PC-3 (cell line): ENCODE results near the gene HNRNPUL2. TPM values are rescaled to one million over a fixed set of nuclear protein-coding genes. Genes with fewer than 3 reads are reported as not detected.
A peak's percentile ranks its signal among the peaks of the same experiment; 100 is the strongest.
"Not testable (repeated sequence)": the region's sequence is repeated elsewhere in the genome, so short reads cannot be mapped to it uniquely, and the experiment has no call there.

ENCODE experiments used
- ATAC-seq: fragments of 200-7000 bp; cut with Tn5 transposase; 2 replicates; pipeline ENCODE4 v1.9.1; 2020; ENCODE audit warnings: mild to moderate bottlenecking, moderate library complexity
- BruUV-seq: library from RNA; stranded (reverse); fragments of 400-500 nt; replicated peaks from 2 replicates; lab custom pipeline; 2021; lab: Mats Ljungman, UMichigan
- CTCF ChIA-PET: fragments of 300-600 bp; sonication (Branson Sonifier 250); formaldehyde crosslinking; loops from one replicate; lab custom pipeline; 2022; ENCODE audit warnings: antibody characterized with exemption; lab: Charles Lee
- POLR2A ChIA-PET: fragments of 300-600 bp; sonication (Branson Sonifier 250); formaldehyde crosslinking; loops from one replicate; lab custom pipeline; 2022; ENCODE audit warnings: antibody characterized with exemption; ENCODE audit not compliant: unreplicated experiment; lab: Charles Lee
- DNase-seq: peaks from one replicate; pipeline ENCODE4 v3.0.0-alpha.2; 2015
- H2AFZ ChIP-seq: fragments of 300-600 bp; sonication (generic); 2 replicates; pipeline ENCODE4 v1.6.0; 2016; ENCODE audit warnings: antibody characterized with exemption, low read length
- H3F3A ChIP-seq: fragments of 300-600 bp; sonication (generic); one replicate; pipeline ENCODE4 v1.6.0; 2017; ENCODE audit warnings: antibody characterized with exemption, low read length, control low read depth, mild to moderate bottlenecking; ENCODE audit not compliant: unreplicated experiment
- H3K27ac ChIP-seq: fragments of 300-600 bp; sonication (generic); 2 replicates; pipeline ENCODE4 v1.5.1; 2016; ENCODE audit warnings: mild to moderate bottlenecking, low read length
- H3K27me3 ChIP-seq: fragments of 300-600 bp; sonication (generic); 2 replicates; pipeline ENCODE4 v1.6.1; 2016; ENCODE audit warnings: low read length, mixed read lengths
- H3K36me3 ChIP-seq: fragments of 300-600 bp; sonication (generic); 2 replicates; pipeline ENCODE4 v1.6.1; 2016; ENCODE audit warnings: low read depth, mixed run types, low read length, mixed read lengths
- H3K4me1 ChIP-seq: fragments of 300-600 bp; sonication (generic); 2 replicates; pipeline ENCODE4 v1.5.1; 2016; ENCODE audit warnings: low read length; ENCODE audit not compliant: insufficient read depth
- H3K4me2 ChIP-seq: fragments of 300-600 bp; sonication (generic); 2 replicates; pipeline ENCODE4 v1.6.0; 2016; ENCODE audit warnings: low read length
- H3K4me3 ChIP-seq: fragments of 300-600 bp; sonication (generic); 2 replicates; pipeline ENCODE4 v1.5.1; 2016; ENCODE audit warnings: mild to moderate bottlenecking, low read length, mixed read lengths
- H3K79me2 ChIP-seq: fragments of 300-600 bp; sonication (generic); 2 replicates; pipeline ENCODE4 v1.6.1; 2017; ENCODE audit warnings: low read length, mixed read lengths
- H3K9ac ChIP-seq: fragments of 300-600 bp; sonication (generic); 2 replicates; pipeline ENCODE4 v1.6.0; 2016; ENCODE audit warnings: mild to moderate bottlenecking, low read length
- H3K9me2 ChIP-seq: fragments of 300-600 bp; sonication (generic); replicated peaks from 2 replicates; pipeline ENCODE4 v1.6.1; 2016; ENCODE audit warnings: mixed run types, low read length, mixed read lengths
- H3K9me3 ChIP-seq: fragments of 300-600 bp; sonication (generic); 2 replicates; pipeline ENCODE4 v1.6.1; 2016; ENCODE audit warnings: low read length, mixed read lengths
- H4K20me1 ChIP-seq: fragments of 300-600 bp; sonication (generic); 2 replicates; pipeline ENCODE4 v1.6.1; 2016; ENCODE audit warnings: low read length, mixed read lengths
- CTCF ChIP-seq: fragments of 300-600 bp; sonication (generic); conservative IDR thresholded peaks from 2 replicates; pipeline ENCODE4 v1.5.1; 2017; ENCODE audit warnings: antibody characterized with exemption, low read depth, mild to moderate bottlenecking, low read length
- EZH2 ChIP-seq: fragments of 300-600 bp; sonication (generic); IDR thresholded peaks from one replicate; pipeline ENCODE4 v1.6.1; 2017; ENCODE audit warnings: antibody characterized with exemption, mild to moderate bottlenecking, low read length; ENCODE audit not compliant: unreplicated experiment
- EZH2phosphoT487 ChIP-seq: fragments of 300-600 bp; sonication (generic); IDR thresholded peaks from 2 replicates; pipeline ENCODE4 v1.6.1; 2018; ENCODE audit warnings: mild to moderate bottlenecking, antibody characterized with exemption, low read length, borderline replicate concordance
- intact Hi-C: fragments of 100-400 bp; cut with micrococcal nuclease; formaldehyde crosslinking; loops from 2 replicates; pipeline ENCODE4 v1.9.0; 2023
- total RNA-seq: library from RNA; depleted of rRNA; stranded (reverse); fragments of >200 nt; gene quantifications from 2 replicates; pipeline ENCODE4 v1.2.3, GENCODE V29; 2014

HNRNPUL2 gene
- total RNA-seq, 1 experiment from 2014 or later, result 15.5 TPM

GRCh38 chr11:62752177-62752785, 25.0 kb upstream of the HNRNPUL2 start:
- Histone ChIP-seq H3K4me3 (no peak overlapping the region), H3K9me3 (no peaks in the 10 kb centered on the region), H3K9me2 (no peaks in the 10 kb centered on the region), H3K36me3 (peaks cover 6% of the 10 kb centered on the region; the same call in 1 of the 2 replicates), H3K27me3 (no peaks in the 10 kb centered on the region), H3F3A (no peaks in the 10 kb centered on the region), H3K4me2 (no peak overlapping the region), H3K9ac (no peak overlapping the region), H3K79me2 (peaks cover 10% of the 10 kb centered on the region; the same call in 1 of the 2 replicates), H3K4me1 (peaks cover 16% of the 10 kb centered on the region), H4K20me1 (no peaks in the 10 kb centered on the region), H3K27ac (no peak overlapping the region), H2AFZ (no peak overlapping the region)
- intact Hi-C loops, result no loop called here
- CTCF ChIA-PET, result no interaction called here
- POLR2A ChIA-PET, result no interaction called here
- BruUV-seq, result no TSS peak
- DNase-seq (no peak), ATAC-seq (no peak)
- TF ChIP-seq CTCF, result no peak
- TF ChIP-seq EZH2phosphoT487, result no peak
- TF ChIP-seq EZH2, result no peak

- peaks cover 16% of the 10 kb centered on the region for H3K4me1 ChIP-seq
- H4K20me1 ChIP-seq, H3K9me3 ChIP-seq, H3K27ac ChIP-seq, H3K9ac ChIP-seq, H3K4me2 ChIP-seq, H3K4me3 ChIP-seq, CTCF ChIA-PET, H3K27me3 ChIP-seq, H3K9me2 ChIP-seq, H3F3A ChIP-seq, BruUV-seq, H2AFZ ChIP-seq, ATAC-seq, POLR2A ChIA-PET, intact Hi-C loops, DNase-seq, H3K36me3 ChIP-seq: not testable (repeated sequence)
- peaks cover 10% of the 10 kb centered on the region; the same call in 1 of the 2 replicates for H3K79me2 ChIP-seq
Observed at GRCh38 chr11:62749931-62750330, 22.7 kb upstream of the HNRNPUL2 start.

- H3K79me2 ChIP-seq, result peaks cover 2% of the 10 kb centered on the region; the same call in 1 of the 2 replicates
- H3K9me2 ChIP-seq, result no peaks in the 10 kb centered on the region
- TF ChIP-seq CTCF (no peak), EZH2phosphoT487 (no peak), EZH2 (no peak)
- H3K9ac ChIP-seq, result no peak overlapping the region
- no TSS peak for BruUV-seq
- H3K9me3 ChIP-seq, result no peaks in the 10 kb centered on the region
- no peak overlapping the region for H3K27ac ChIP-seq
- no peaks in the 10 kb centered on the region for H4K20me1 ChIP-seq
- no peaks in the 10 kb centered on the region for H3K27me3 ChIP-seq
- peaks cover 6% of the 10 kb centered on the region; the same call in 1 of the 2 replicates for H3K36me3 ChIP-seq
- H3K4me2 ChIP-seq, result no peak overlapping the region
- H3K4me1 ChIP-seq, result peaks cover under 1% of the 10 kb centered on the region; the same call in 1 of the 2 replicates
- H3K4me3 ChIP-seq, result no peak overlapping the region
- no peak overlapping the region for H2AFZ ChIP-seq
- DNase-seq (no peak), ATAC-seq (0 out of 2 replicates have a peak, but pooled peaks have one; percentile 22)
- intact Hi-C loops, result no loop called here
- ChIA-PET CTCF (interaction anchor here (0.6 kb wide), 1 partner anchor 67 kb away, joined by 4 read pairs; no protein-coding TSS in a partner anchor), POLR2A (no interaction called here)
- no peaks in the 10 kb centered on the region for H3F3A ChIP-seq
Observed at GRCh38 chr11:62747475-62748160, 20.4 kb upstream of the HNRNPUL2 start.
